Measurements from ENCODE around the gene YPEL5. TPM values are rescaled to one million over a fixed set of nuclear protein-coding genes. Genes with fewer than 3 reads are reported as not detected.
"Not testable (repeated sequence)": the region's sequence is repeated elsewhere in the genome, so short reads cannot be mapped to it uniquely, and the experiment has no call there.

Gene YPEL5
- 194 TPM for polyA plus RNA-seq

DNA sequence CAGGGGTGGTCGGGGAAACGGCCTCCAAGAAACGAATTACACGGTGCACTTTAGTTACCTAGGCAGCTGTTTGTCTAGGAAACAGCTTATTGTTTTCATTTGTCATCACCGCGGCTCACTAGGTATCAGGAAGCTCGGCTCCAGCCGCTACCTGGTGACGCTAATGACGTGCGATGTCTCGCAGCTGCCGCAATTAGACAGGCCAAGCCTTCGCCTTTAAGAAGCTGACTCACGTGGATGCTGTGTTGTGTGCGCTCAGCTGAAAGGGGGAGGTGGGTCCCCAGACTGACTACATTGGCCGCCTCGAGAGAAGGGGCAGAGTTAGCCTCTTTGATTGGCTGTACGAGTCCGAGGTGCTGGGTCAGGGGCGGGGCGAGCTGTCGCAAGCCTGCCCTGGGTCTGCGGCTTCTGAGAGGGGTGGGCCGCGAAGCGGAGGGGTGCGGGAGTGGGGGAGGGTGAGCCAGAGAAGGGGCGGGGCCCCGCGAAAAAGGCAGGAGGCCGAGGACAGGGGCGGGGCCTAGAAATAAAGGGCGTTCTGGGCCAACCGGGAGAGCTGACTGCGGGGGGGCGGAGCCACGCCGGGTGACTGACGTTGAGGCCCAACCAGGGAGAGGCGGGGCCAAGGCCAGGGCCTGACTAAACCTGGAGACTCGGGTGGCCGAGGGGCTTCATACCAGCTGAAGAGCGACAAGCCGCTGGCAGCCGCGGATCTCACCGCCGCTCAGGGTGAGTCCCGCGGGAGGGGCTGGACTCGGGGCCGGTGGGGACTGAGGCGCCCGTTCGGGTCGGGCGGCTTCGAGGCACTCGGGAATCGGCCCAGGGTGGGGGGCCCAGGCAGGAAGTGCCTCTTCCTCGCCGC, at the start of gene YPEL5:
Gene YPEL5, plus strand, starts transcription at position 671 of the 859 bp plus-strand sequence. CDS start 9,645 bp downstream, outside the sequence.
- Mint-ChIP-seq H3K4me1 (peaks cover 36 to 40% (median 38%) of the 10 kb centered on the region in 3 donors), H3K36me3 (no peaks in the 10 kb centered on the region), H3K9me3 (no peaks in the 10 kb centered on the region), H3K4me3 (peak within 1 kb of the TSS; percentile 86 to 96 (median 94)), H3K27ac (peak within 1 kb of the TSS; percentile 97 to 99 (median 98)), H3K27me3 (no peaks in the 10 kb centered on the region)

DNA sequence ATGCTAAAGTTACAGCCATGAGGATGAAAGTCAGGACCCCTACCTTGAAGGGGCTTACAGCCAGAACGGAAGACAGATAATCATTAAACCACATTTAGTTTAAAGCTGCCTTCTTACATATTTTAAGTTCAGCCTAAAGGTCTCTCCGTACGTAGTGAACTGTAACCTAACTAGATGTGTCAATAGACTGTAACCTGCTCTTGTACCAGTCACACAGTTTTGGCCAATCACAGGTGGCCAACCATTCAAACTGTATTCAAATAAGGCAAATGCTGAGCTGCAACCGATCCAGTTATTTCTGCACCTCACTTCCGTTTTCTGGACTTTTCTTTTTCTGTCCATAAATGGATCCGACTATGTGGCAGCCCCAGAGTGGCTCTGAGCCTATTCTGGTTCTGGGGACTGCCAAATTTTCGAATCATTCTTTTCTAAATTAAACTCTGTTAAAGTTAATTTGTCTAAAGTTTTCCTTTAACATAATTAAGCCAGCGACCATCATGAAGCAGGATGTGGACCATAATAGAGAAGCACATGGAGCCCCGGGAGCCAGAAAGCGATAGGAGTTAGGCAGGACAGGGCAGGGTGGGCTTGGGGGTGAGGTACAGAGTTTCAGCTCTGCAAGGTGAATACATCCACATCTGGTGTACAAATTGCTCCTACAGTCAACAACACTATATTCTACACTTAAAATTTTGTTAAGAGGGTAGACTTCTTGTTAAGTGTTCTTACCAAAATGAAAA, 48.4 kb upstream of the YPEL5 start:
- Mint-ChIP-seq H3K27ac (no peak overlapping the region), H3K36me3 (no peaks in the 10 kb centered on the region), H3K4me1 (peaks cover 0 to 3% (median 0%) of the 10 kb centered on the region in 3 donors), H3K27me3 (peaks cover 8% of the 10 kb centered on the region), H3K4me3 (peak overlapping the region in 1 of 4 donors; percentile 19), H3K9me3 (peaks cover 0 to 1% (median 0%) of the 10 kb centered on the region in 3 donors)

DNA sequence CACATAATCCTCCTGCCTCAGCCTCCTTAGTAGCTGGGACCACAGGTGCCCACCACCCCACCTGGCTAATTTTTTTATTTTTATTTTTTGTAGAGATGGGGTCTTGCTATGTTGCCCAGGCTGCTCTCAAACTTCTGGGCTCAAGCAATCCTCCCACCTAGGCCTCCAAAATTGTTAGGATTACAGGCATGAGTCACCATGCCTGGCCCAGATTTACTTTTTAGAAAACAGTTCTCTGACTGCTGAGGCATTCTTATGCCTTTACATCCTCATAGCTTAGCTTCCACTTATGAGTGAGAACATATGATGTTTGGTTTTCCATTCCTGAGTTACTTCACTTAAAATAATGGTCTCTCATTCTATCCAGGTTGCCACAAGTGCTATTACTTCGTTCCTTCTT, 47.4 kb upstream of the YPEL5 start:
- H3K4me1 Mint-ChIP-seq, H3K36me3 Mint-ChIP-seq, H3K9me3 Mint-ChIP-seq, H3K27me3 Mint-ChIP-seq, H3K27ac Mint-ChIP-seq, H3K4me3 Mint-ChIP-seq: not testable (repeated sequence)

- H3K9me3 Mint-ChIP-seq, H3K4me3 Mint-ChIP-seq, H3K4me1 Mint-ChIP-seq, H3K36me3 Mint-ChIP-seq, H3K27ac Mint-ChIP-seq: not testable (repeated sequence)
- peaks cover 10% of the 10 kb centered on the region for H3K27me3 Mint-ChIP-seq
Observed at GRCh38 chr2:30100691-30101090, 46.1 kb upstream of the YPEL5 start.

DNA sequence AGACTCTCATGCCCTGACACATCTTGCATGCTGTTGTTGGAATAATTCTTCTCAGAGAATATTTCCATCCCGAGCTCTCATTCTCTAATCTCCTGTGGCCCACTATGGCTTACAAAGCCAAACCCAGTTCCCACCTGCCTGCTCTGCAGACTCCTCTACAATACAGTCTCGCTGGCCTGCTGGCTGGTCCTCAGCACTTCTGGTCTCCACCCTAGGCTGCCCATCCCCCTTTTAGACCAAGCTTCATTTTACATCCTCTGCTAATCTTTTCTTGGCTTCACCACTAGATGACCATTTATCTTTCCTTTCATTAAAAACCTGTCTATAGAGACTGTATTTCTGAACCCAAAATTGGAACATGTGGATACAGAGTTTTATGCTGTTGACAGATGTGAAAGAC, 42.5 kb upstream of the YPEL5 start:
- Mint-ChIP-seq H3K4me1 (no peaks in the 10 kb centered on the region), H3K4me3 (no peak overlapping the region), H3K27ac (no peak overlapping the region), H3K27me3 (peaks cover 18% of the 10 kb centered on the region), H3K9me3 (peaks cover 0 to 1% (median 0%) of the 10 kb centered on the region in 3 donors), H3K36me3 (no peaks in the 10 kb centered on the region)

DNA sequence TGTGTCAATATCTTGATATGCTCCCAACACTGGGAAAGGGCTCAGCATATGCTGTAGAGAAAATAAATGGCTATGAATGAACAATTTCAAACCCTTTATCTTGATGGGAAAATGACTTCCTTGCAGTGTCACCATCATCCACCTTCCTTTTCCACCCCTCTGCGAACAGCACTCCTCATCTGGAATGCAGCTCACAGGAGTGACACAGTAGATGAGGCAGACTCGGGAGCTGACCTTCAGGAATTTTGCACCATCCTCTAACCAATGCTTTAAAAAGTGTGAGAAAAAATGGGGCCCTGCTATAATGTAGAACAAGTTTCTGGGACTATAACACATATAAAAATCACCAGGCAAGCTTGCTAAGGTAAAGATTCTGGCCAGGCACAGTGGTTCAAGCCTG, 41.3 kb upstream of the YPEL5 start:
- Mint-ChIP-seq H3K27me3 (peaks cover 18% of the 10 kb centered on the region), H3K4me1 (no peaks in the 10 kb centered on the region), H3K27ac (no peak overlapping the region), H3K9me3 (peaks cover 0 to 1% (median 0%) of the 10 kb centered on the region in 3 donors), H3K36me3 (no peaks in the 10 kb centered on the region), H3K4me3 (no peak overlapping the region)

DNA sequence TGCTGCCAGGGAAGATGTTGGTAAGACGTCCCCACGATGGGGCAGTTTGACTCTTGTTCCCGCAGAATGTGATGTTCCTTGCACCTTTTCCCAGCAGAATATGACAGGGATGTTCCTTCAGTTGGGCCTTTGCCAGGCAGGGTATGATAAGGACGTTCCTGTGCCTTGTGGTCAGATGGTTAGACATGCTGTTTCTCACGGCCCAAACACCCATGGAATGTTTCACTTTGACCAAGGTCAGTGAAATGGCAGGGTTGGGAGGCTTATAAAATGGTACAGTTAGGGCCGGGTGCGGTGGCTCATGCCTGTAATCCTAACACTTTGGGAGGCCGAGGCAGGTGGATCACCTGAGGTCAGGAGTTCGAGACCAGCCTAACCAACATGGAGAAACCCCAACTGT, 40.3 kb upstream of the YPEL5 start:
- Mint-ChIP-seq H3K27ac (peak overlapping the region in 1 of 3 donors; percentile 39), H3K4me3 (no peak overlapping the region), H3K9me3 (no peaks in the 10 kb centered on the region), H3K4me1 (no peaks in the 10 kb centered on the region), H3K36me3 (no peaks in the 10 kb centered on the region), H3K27me3 (peaks cover 17% of the 10 kb centered on the region)

- Mint-ChIP-seq H3K27ac (no peak overlapping the region), H3K27me3 (peaks cover 10% of the 10 kb centered on the region), H3K4me1 (no peaks in the 10 kb centered on the region), H3K9me3 (no peaks in the 10 kb centered on the region), H3K4me3 (no peak overlapping the region), H3K36me3 (no peaks in the 10 kb centered on the region)
Observed at GRCh38 chr2:30108192-30108591, 38.6 kb upstream of the YPEL5 start.

DNA sequence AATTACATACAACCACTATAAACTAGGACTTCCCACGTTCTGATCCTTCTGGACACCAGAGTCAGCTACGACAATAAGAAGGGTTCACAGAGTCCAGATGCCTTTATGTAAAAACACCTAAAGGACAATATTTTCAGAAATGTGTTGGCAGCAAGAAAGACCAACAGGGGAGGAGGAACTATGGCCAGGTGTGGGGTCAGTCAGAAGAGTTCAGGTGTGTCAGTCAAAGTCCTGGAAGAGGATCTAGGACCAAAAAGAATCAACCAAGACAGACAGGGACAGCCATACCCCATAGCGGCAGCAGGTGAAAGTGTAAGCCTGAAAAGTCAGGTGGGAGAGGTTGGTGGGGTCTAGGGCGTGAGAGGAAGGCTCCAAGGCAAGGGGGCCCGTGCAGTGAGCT, 38.0 kb upstream of the YPEL5 start:
- Mint-ChIP-seq H3K27me3 (peaks cover 10% of the 10 kb centered on the region), H3K27ac (no peak overlapping the region), H3K9me3 (no peaks in the 10 kb centered on the region), H3K36me3 (no peaks in the 10 kb centered on the region), H3K4me3 (no peak overlapping the region), H3K4me1 (no peaks in the 10 kb centered on the region)

DNA sequence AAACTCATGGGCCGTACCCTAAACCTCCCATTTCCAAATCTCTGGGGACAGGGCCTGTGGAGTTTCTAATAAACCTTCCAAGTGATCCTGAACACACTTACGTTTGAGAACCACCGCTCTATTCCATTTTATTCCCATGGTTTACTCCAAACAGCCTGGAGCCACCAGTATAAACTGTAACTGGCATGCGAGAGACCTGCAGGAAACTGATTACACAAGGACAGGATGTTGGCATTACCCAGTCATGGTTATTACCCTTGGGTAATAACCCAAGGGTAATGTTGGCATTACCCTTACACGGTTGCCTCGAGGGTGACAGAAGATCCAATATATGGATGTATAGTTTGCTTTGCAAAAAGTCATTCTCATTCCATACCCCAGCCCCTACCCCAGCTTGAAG, 37.0 kb upstream of the YPEL5 start:
- no peak overlapping the region for H3K27ac Mint-ChIP-seq
- H3K4me1 Mint-ChIP-seq, result no peaks in the 10 kb centered on the region
- no peak overlapping the region for H3K4me3 Mint-ChIP-seq
- H3K27me3 Mint-ChIP-seq, result peaks cover 7% of the 10 kb centered on the region
- no peaks in the 10 kb centered on the region for H3K36me3 Mint-ChIP-seq
- no peaks in the 10 kb centered on the region for H3K9me3 Mint-ChIP-seq

DNA sequence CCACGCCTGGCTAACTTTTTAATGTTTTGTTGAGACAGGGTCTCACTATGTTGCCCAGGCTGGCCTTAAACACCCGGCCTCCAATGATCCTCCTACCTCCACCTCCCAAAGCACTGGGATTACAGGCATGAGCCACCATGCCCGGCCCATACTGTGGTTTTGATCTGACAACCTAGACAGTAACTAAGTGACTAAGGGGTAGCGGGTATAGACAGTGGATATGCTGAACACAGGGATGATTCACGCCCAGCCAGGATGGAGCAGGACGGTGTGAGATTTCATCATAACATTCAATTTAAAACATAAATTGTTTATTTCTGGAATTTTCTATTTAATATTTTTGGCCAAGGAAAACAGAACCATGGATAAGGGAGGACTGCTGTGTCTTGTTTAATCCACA, 36.0 kb upstream of the YPEL5 start:
- Mint-ChIP-seq H3K4me3 (no peak overlapping the region), H3K4me1 (no peaks in the 10 kb centered on the region), H3K36me3 (no peaks in the 10 kb centered on the region), H3K9me3 (no peaks in the 10 kb centered on the region), H3K27me3 (peaks cover 7% of the 10 kb centered on the region), H3K27ac (no peak overlapping the region)

GRCh38 chr2:30111186-30111585, 35.6 kb upstream of the YPEL5 start:
- not testable (repeated sequence) for H3K9me3 Mint-ChIP-seq, H3K4me3 Mint-ChIP-seq, H3K27me3 Mint-ChIP-seq, H3K36me3 Mint-ChIP-seq, H3K27ac Mint-ChIP-seq, H3K4me1 Mint-ChIP-seq

DNA sequence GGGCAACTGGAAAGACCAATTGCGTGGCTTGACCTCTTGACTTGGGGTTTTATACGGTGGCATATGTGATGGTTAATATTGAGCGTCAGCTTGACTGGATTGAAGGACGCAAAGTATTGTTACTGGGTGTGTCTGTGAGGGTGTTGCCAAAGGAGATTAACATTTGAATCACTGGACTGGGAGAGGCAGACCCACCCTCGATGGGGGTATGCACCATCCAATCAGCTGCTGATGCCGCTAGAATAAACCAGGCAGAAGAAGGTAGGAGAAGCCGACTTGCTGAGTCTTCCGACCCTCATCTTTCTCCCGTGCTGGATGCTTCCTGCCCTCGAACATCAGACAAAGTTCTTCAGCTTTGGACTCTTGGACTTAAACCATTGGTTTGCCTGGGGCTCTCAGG, 34.2 kb upstream of the YPEL5 start:
- peaks cover 3% of the 10 kb centered on the region for H3K36me3 Mint-ChIP-seq
- H3K4me1 Mint-ChIP-seq, result no peaks in the 10 kb centered on the region
- no peaks in the 10 kb centered on the region for H3K9me3 Mint-ChIP-seq
- H3K27ac Mint-ChIP-seq, result no peak overlapping the region
- peaks cover 2% of the 10 kb centered on the region for H3K27me3 Mint-ChIP-seq
- H3K4me3 Mint-ChIP-seq, result peak overlapping the region in 1 of 4 donors; percentile 60

GRCh38 chr2:30113617-30114293, 33.1 kb upstream of the YPEL5 start:
- H3K36me3 Mint-ChIP-seq, result peaks cover 3% of the 10 kb centered on the region
- peaks cover 0 to 1% (median 0%) of the 10 kb centered on the region in 3 donors for H3K9me3 Mint-ChIP-seq
- no peaks in the 10 kb centered on the region for H3K27me3 Mint-ChIP-seq
- H3K27ac Mint-ChIP-seq, result no peak overlapping the region
- no peaks in the 10 kb centered on the region for H3K4me1 Mint-ChIP-seq
- no peak overlapping the region for H3K4me3 Mint-ChIP-seq

Data from IgD-negative memory B cell (primary cell).